Tibial nerve (tissue), 4 donors: ENCODE data around the gene GTPBP8. TPM values are rescaled to one million over a fixed set of nuclear protein-coding genes. Genes with fewer than 3 reads are reported as not detected.

Experiments used
- DNase-seq, 2 donors: peaks; one replicate each; pipeline ENCODE4 v3.0.0-alpha.2; 2019; ENCODE audit warnings: low spot score in 2 of 2
- H3K27ac ChIP-seq, 4 donors: fragments of 200-600 bp; sonication (generic) in 3 of 4; one replicate each; pipeline ENCODE4 v1.5.1; 2017 to 2019; ENCODE audit warnings: mild to moderate bottlenecking in 1 of 4
- H3K27me3 ChIP-seq, 2 donors: fragments of 200-600 bp; sonication (generic) in 1 of 2; one replicate each; pipeline versions ENCODE4 v1.5.1 to v1.6.0; 2017 to 2019
- H3K36me3 ChIP-seq, 3 donors: fragments of 200-600 bp; sonication (generic); one replicate each; pipeline ENCODE4 v1.5.1; 2018 to 2019
- H3K4me1 ChIP-seq, 4 donors: fragments of 200-600 bp; sonication (generic) in 3 of 4; one replicate each; pipeline ENCODE4 v1.5.1; 2017 to 2019
- H3K4me3 ChIP-seq, 4 donors: fragments of 200-600 bp; sonication (generic) in 3 of 4; one replicate each; pipeline ENCODE4 v1.5.1; 2017 to 2019; ENCODE audit warnings: mild to moderate bottlenecking in 1 of 4, moderate library complexity in 1 of 4
- H3K9me3 ChIP-seq, 4 donors: fragments of 200-600 bp; sonication (generic) in 3 of 4; one replicate each; pipeline ENCODE4 v1.5.1; 2017 to 2019
- EP300 ChIP-seq, 2 donors: sonication (generic); formaldehyde crosslinking; IDR thresholded peaks; one replicate each; pipeline ENCODE4 v1.6.1; 2017; ENCODE audit warnings: antibody characterized with exemption in 2 of 2, mild to moderate bottlenecking in 1 of 2
- POLR2A ChIP-seq, 2 donors: fragments of 450-650 bp; IDR thresholded peaks; one replicate each; pipeline ENCODE4 v1.6.1; 2017; ENCODE audit warnings: antibody characterized with exemption in 2 of 2, mild to moderate bottlenecking in 2 of 2, moderate library complexity in 2 of 2
- WGBS, 2 donors: methylation state at CpG; one replicate each; pipeline ENCODE4 v1.1.5; 2018; 5-methylcytosine and 5-hydroxymethylcytosine counted together
- total RNA-seq, 4 donors: library from RNA; depleted of rRNA; stranded (reverse); fragments of >200 nt; gene quantifications; one replicate each; pipeline ENCODE4 v1.1.0, GENCODE V29; 2016
- TF ChIP-seq, protein P1 (sequence below), 5 experiments: fragments of 200-600 bp in 3 of 5; fragments of 450-650 bp in 2 of 5; sonication (generic) in 3 of 5; IDR thresholded peaks; one replicate each; pipeline ENCODE4 v1.5.1; 2016 to 2019; ENCODE audit warnings: antibody characterized with exemption in 5 of 5, mild to moderate bottlenecking in 3 of 5, moderate library complexity in 2 of 5

GTPBP8 gene
- total RNA-seq, 4 donors from 2014 or later, result 15.9 to 55.7 (median 21.1) TPM

DNA sequence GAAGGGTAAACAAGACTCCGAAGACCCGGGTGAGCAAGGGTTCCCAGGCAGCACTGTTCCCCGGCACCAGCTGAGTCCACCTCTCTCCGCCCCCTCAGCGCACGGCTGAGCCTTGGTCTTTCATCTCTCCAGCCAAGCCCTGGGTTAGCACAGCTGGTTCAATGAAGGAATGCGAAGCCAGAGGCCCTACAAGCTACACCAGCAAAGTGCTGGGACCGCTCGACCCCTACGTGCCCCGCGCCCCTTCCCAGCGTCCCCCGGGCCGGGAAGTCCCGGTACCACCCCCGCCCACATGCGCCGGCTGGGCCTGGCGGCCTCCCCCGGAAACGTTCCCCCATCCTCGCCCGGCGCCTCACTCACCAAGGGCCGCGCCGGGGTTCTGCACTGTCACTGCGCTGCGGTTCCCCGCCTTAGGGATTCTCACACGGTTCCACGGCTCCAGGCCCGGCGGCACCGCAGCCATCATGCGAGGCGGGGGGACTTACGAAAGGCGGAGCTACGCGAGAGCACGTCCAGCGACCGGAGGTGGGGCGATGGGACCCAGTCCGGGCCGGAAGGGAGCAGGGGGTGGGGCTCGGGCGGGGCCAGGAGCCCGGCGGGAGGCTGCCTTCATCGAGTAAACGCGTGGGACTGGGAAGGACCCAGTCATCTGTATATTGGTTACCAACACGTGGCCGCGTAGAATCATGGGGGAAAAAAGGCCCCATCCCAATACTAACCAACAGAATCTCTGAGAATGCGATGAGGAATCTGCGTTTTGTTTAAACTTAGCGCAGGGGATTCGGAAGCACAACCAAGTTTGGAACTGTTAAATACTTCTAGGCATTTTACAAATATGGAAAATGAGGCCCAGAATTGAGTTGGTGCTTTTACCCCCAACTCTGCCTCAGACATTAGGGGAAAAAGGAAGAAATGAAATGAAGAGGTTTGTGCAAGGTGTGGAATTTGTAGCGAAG, 28.7 kb downstream of the GTPBP8 start:
- DNase-seq, result peak; percentile 70 to 79
- TF ChIP-seq EP300 (IDR thresholded peaks at IDR 0.05) (peak in 1 of 2 donors; percentile 88), POLR2A (IDR thresholded peaks at IDR 0.05) (peak; percentile 32 to 61)
- TF ChIP-seq, protein P1, sequence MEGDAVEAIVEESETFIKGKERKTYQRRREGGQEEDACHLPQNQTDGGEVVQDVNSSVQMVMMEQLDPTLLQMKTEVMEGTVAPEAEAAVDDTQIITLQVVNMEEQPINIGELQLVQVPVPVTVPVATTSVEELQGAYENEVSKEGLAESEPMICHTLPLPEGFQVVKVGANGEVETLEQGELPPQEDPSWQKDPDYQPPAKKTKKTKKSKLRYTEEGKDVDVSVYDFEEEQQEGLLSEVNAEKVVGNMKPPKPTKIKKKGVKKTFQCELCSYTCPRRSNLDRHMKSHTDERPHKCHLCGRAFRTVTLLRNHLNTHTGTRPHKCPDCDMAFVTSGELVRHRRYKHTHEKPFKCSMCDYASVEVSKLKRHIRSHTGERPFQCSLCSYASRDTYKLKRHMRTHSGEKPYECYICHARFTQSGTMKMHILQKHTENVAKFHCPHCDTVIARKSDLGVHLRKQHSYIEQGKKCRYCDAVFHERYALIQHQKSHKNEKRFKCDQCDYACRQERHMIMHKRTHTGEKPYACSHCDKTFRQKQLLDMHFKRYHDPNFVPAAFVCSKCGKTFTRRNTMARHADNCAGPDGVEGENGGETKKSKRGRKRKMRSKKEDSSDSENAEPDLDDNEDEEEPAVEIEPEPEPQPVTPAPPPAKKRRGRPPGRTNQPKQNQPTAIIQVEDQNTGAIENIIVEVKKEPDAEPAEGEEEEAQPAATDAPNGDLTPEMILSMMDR (IDR thresholded peaks at IDR 0.05), result peak in 1 of 5 experiments; percentile 24
- no peaks in the 10 kb centered on the region for H3K9me3 ChIP-seq
- peaks cover 0 to 35% (median 16%) of the 10 kb centered on the region in 4 donors for H3K4me1 ChIP-seq
- no peaks in the 10 kb centered on the region for H3K27me3 ChIP-seq
- H3K36me3 ChIP-seq, result peaks cover 0 to 30% (median 0%) of the 10 kb centered on the region in 3 donors
- 5 to 6% methylated on average over 32 to 33 of the region's 63 CpGs for WGBS, 2 donors
- peak overlapping the region; percentile 86 to 96 (median 87) for H3K4me3 ChIP-seq
- peak overlapping the region; percentile 93 to 98 (median 97) for H3K27ac ChIP-seq

DNA sequence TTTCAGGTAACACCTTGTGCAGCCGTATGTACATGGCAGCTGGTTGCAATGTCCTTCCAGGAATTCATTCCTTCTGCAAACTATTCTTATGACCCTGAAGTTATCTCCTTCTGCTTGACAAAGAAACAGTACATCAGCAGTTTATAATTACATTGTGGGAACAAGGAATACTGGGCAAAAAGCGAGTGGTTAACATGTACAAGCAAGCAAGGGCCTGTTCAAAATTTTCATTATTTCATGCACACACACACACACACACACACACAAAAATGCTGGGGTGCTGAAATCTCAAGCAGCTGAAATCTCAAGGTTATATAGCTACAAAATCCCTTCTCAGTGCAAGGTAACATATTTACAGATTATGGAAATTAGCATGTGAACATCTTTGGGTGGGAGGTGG, 30.7 kb downstream of the GTPBP8 start:
- DNase-seq, result no peak
- no peaks in the 10 kb centered on the region for H3K9me3 ChIP-seq
- H3K36me3 ChIP-seq, result peaks cover 0 to 10% (median 0%) of the 10 kb centered on the region in 3 donors
- H3K4me1 ChIP-seq, result peaks cover 0 to 29% (median 16%) of the 10 kb centered on the region in 4 donors
- TF ChIP-seq EP300 (IDR thresholded peaks at IDR 0.05) (no peak), POLR2A (IDR thresholded peaks at IDR 0.05) (no peak)
- TF ChIP-seq, protein P1 (IDR thresholded peaks at IDR 0.05), result no peak
- no peaks in the 10 kb centered on the region for H3K27me3 ChIP-seq
- WGBS, 2 donors, result 89 to 96% methylated on average over 2 of the region's 2 CpGs
- no peak overlapping the region for H3K4me3 ChIP-seq
- no peak overlapping the region for H3K27ac ChIP-seq

DNA sequence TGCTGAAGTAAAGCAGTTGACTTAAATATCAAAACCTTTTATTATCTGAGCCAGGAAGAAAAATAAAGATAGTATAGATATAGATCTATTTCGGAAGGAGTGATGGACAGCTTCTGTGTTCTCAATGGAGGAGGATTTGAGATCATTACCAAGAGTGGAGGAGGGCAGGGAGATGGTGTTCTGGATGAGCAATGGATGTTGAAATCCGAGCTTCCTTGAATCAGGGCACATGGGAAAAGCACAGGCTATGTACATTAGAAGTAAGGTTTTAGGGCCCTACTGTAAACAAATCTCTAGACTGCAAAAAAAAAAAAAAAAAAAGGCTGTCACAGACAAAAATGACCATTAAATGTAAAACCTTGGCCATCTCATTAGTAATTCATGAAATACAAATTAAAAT, 43.2 kb downstream of the GTPBP8 start:
- 70 to 87% methylated on average over 2 of the region's 2 CpGs for WGBS, 2 donors
- Histone ChIP-seq H3K27ac (no peak overlapping the region), H3K4me1 (no peaks in the 10 kb centered on the region), H3K36me3 (no peaks in the 10 kb centered on the region), H3K9me3 (no peaks in the 10 kb centered on the region), H3K27me3 (no peaks in the 10 kb centered on the region), H3K4me3 (no peak overlapping the region)
- DNase-seq, result no peak
- no peak for TF ChIP-seq POLR2A (IDR thresholded peaks at IDR 0.05)
- TF ChIP-seq, protein P1 (IDR thresholded peaks at IDR 0.05), result no peak
- TF ChIP-seq EP300 (IDR thresholded peaks at IDR 0.05), result no peak

DNA sequence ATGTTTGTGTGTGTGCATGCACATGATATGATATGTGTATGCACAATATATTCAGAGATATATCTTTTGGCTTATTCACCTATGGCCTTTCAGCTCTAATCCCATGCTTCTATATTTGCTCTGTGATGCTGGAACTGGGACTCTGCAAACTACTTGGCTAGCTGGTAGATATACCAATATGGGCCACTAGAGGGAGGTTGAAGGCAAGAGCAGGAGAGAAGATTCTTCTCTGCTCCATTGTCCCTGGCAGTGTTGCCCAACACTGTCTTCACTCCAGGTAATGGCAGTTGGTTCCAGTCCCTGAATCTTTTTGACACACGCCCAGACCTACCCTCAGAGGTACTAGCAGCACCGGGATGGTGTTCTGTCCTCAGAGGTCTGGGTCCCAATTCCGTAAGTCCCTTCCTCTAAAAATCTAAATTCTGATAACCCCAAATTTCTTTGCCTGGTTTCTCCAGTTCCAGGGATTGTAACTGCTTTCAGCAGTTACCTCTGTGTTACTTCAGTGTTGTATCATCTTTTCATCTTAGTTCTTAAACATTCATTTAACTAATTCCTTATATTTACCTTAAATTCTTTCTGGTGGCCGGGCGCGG, 44.7 kb downstream of the GTPBP8 start:
- Histone ChIP-seq H3K4me3 (no peak overlapping the region), H3K36me3 (no peaks in the 10 kb centered on the region), H3K9me3 (no peaks in the 10 kb centered on the region), H3K27me3 (no peaks in the 10 kb centered on the region), H3K27ac (no peak overlapping the region), H3K4me1 (no peaks in the 10 kb centered on the region)
- WGBS, 2 donors, result 68% methylated on average over 5 to 6 of the region's 6 CpGs
- no peak for TF ChIP-seq EP300 (IDR thresholded peaks at IDR 0.05)
- TF ChIP-seq, protein P1 (IDR thresholded peaks at IDR 0.05), result peak; percentile 63 to 78 (median 66)
- peak in 1 of 2 donors; percentile 77 for DNase-seq

DNA sequence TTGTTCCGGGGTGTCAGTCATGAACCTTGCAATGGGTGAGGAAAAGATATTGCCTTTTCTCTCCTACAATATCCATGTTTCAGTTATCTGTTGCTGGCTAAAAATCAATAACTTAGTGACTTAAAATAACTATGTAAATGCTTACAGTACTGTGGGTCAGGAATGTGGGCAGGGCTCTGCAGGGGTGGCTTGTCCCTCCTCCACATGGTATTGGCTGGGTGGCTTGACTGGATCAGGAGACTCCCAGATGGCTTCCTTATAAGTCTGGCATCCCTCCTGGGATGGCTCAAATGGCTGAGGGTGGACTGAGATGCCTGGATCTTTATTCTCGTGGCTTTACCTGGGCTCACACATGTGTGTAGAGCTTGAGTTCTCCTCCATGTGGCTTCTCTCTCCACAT, 47.5 kb downstream of the GTPBP8 start:
- Histone ChIP-seq H3K27me3 (no peaks in the 10 kb centered on the region), H3K9me3 (no peaks in the 10 kb centered on the region), H3K36me3 (no peaks in the 10 kb centered on the region), H3K4me3 (no peak overlapping the region), H3K4me1 (no peaks in the 10 kb centered on the region), H3K27ac (no peak overlapping the region)
- WGBS, 2 donors, result 88 to 95% methylated on average over 2 of the region's 2 CpGs
- no peak for TF ChIP-seq POLR2A (IDR thresholded peaks at IDR 0.05)
- TF ChIP-seq, protein P1 (IDR thresholded peaks at IDR 0.05), result no peak
- no peak for TF ChIP-seq EP300 (IDR thresholded peaks at IDR 0.05)
- DNase-seq, result no peak
